Activated gamma-delta T cell treated with Interleukin-2 at 50 U/mL for 16 hours (primary cell): ENCODE results near the gene ZNF311.
"Not testable (repeated sequence)": the region's sequence is repeated elsewhere in the genome, so short reads cannot be mapped to it uniquely, and the experiment has no call there.

Experiments
- DNase-seq: peaks from one replicate; pipeline ENCODE4 v3.0.0-alpha.2; 2020

ZNF311 gene

DNA sequence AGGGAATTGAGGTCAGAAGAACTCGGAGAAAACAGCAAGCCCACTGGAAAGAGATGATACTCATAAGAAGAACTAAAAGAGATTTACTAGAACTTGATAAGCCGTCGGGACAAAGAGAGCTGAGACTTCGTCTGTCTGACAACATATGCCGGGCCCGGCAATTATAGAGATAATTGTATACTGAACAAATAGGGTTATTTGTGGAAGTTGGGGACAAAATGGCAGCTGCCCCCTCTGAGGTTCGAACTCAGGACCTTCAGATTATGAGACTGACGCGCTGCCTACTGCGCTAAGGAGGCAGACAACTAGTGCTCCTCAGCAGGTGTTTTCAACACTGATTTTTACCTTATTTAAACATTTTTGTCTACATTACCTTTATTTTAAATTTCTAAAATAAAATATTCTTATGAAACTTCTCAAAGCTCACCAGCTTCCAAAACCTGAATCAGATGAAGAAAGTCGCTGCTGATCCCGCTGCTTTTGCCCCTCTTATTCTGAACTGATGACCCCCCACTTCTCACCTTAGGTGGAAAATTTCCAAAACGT lies 52.0 kb downstream of the ZNF311 start:
- DNase-seq = peak; percentile 27

GRCh38 chr6:28949656-28950195 lies 55.4 kb downstream of the ZNF311 start:
- not testable (repeated sequence) for DNase-seq

GRCh38 chr6:28948782-28949486 lies 56.2 kb downstream of the ZNF311 start:
- no peak for DNase-seq

- no peak for DNase-seq
Measured at GRCh38 chr6:28947831-28948270, 57.3 kb downstream of the ZNF311 start.

- DNase-seq = no peak
Measured at GRCh38 chr6:28947067-28947765, 57.9 kb downstream of the ZNF311 start.

GRCh38 chr6:28945349-28945748 lies 59.8 kb downstream of the ZNF311 start:
- no peak for DNase-seq
